Mucosa of stomach (tissue), 1 donor: ENCODE data around the gene IFRD2.
"Not testable (repeated sequence)": the region's sequence is repeated elsewhere in the genome, so short reads cannot be mapped to it uniquely, and the experiment has no call there.

Source experiments
- H3K27me3 ChIP-seq: one replicate; pipeline ENCODE4 v1.7.0; 2013; ENCODE audit warnings: mild to moderate bottlenecking, low read length; ENCODE audit not compliant: control insufficient read depth, insufficient read depth
- H3K36me3 ChIP-seq: one replicate; pipeline ENCODE4 v1.7.0; 2013; ENCODE audit warnings: low read length; ENCODE audit not compliant: control insufficient read depth, insufficient read depth
- H3K4me1 ChIP-seq: one replicate; pipeline ENCODE4 v1.7.0; 2013; ENCODE audit warnings: mild to moderate bottlenecking, low read length; ENCODE audit not compliant: control insufficient read depth, insufficient read depth
- H3K4me3 ChIP-seq: one replicate; pipeline ENCODE4 v1.7.0; 2013; ENCODE audit warnings: low read length
- H3K9ac ChIP-seq: one replicate; pipeline ENCODE4 v1.7.0; 2013; ENCODE audit warnings: mild to moderate bottlenecking, low read length, moderate library complexity
- H3K9me3 ChIP-seq: one replicate; pipeline ENCODE4 v1.7.0; 2013; ENCODE audit warnings: mild to moderate bottlenecking, low read length, moderate library complexity; ENCODE audit not compliant: control insufficient read depth
- donor health status: Pancreatic carcinoma.

Gene IFRD2

DNA sequence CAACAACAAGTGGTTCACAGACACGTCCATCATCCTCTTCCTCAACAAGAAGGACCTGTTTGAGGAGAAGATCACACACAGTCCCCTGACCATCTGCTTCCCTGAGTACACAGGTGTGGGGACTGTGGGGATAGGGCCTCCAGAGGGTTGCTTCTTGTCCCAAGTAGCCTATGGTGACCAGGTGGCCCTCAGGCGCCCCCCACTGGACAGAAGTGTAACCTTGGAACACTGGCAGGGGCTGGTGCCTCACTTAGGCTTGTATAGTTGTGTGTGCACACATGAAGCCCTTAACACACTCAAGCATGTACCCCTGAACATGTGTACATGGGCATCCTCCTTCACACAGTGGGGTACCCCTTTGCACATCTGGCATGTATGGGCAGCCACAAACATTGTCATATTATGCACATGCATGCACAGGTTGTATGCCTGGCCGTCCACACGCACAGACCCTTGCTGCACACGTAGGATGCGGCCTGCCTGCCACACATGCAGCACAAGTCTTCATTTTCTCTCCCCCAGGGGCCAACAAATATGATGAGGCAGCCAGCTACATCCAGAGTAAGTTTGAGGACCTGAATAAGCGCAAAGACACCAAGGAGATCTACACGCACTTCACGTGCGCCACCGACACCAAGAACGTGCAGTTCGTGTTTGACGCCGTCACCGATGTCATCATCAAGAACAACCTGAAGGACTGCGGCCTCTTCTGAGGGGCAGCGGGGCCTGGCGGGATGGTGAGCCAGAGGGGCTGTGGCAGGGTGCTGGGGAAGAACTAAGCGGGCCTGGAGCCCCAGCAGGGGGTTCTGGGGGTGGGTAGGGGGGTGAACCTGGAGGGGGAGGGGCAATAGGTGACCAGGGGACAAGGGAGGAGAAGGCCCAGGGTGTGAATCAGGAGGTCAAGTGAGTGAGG, 35.0 kb downstream of the IFRD2 start:
- Histone ChIP-seq H3K36me3 (peaks cover 8% of the 10 kb centered on the region), H3K9ac (no peak overlapping the region), H3K9me3 (no peaks in the 10 kb centered on the region), H3K4me1 (peaks cover 27% of the 10 kb centered on the region), H3K4me3 (no peak overlapping the region), H3K27me3 (no peaks in the 10 kb centered on the region)

DNA sequence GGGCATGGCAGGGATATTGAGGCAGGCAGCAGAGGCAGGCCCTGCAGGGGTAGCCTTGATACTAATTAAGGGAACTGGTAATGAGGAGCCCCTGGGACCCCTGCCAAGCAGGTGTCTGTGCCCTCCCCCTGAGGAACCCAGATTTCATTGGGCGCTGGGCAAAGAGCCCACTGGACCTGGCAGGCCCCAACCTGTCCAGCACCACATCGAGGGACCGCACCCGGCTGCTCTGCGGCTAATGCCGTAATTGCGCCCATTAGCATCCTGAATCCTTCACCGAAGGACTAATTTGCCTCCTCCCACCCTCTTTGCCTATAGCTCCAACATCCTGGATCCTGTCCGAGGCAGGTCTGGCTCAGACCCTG, 37.0 kb downstream of the IFRD2 start:
- peaks cover 8% of the 10 kb centered on the region for H3K36me3 ChIP-seq
- peaks cover 34% of the 10 kb centered on the region for H3K4me1 ChIP-seq

DNA sequence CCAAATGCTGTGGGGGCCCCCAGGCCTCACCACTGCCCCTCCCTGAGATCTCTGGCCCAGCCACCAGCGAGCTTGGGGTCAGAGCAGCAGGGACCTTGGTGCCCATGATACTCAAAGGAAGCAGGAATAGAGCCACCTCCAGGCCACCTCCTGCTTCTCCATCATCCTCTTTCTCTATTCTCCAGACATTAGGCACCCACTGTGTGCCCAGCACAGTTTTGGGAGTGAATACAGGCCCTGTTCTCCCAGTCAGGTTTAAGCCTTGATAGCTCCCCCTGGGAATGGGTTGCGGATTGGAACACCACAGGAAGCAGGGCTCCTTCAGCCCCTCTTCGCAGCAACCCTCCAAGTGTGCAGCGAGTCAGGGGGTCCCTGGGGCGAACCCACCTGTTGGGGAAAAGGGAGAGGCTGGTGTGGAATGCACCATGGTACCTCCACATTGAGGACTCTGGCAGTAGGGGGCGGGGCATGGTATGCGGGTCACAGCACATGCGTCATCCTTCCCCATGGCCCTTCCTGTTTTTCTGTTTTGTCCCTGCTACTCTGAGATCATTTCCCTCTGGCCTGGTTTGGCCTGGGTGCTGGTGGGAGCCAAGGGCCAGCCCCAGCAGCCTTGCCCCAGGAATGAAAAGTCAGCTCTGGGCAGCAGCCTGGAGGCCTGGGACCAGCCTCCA, 37.5 kb downstream of the IFRD2 start:
- Histone ChIP-seq H3K4me1 (peaks cover 34% of the 10 kb centered on the region), H3K9ac (no peak overlapping the region), H3K36me3 (peaks cover 8% of the 10 kb centered on the region), H3K9me3 (no peaks in the 10 kb centered on the region), H3K4me3 (no peak overlapping the region), H3K27me3 (no peaks in the 10 kb centered on the region)

More for the DNA sequence above, 37.0 kb downstream of the IFRD2 start:
- Histone ChIP-seq H3K27me3 (no peaks in the 10 kb centered on the region), H3K9ac (no peak overlapping the region), H3K4me3 (no peak overlapping the region), H3K9me3 (no peaks in the 10 kb centered on the region)

DNA sequence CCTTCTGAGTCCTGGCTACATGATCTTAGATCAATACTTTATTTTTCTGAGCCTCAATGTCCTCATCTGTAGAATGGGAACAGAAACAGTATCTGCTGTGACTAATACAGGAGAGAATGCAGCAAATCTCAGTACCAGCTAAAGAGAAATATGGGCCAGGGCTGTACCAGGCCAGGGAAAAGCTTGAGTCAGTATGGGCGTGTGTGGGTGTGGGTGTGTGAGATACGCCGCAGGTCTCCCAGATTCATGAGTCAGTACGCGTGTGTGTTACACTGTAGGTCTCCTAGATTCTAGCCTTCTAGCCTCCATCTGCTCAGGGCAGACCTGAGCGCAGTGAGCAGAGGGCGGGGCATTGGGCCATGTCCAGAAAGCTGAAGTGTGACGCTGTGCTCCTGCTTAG, 41.0 kb downstream of the IFRD2 start:
- Histone ChIP-seq H3K4me3 (no peak overlapping the region), H3K27me3 (no peaks in the 10 kb centered on the region), H3K9me3 (no peaks in the 10 kb centered on the region), H3K4me1 (peaks cover 64% of the 10 kb centered on the region), H3K36me3 (peaks cover under 1% of the 10 kb centered on the region), H3K9ac (peak overlapping the region; percentile 54)

DNA sequence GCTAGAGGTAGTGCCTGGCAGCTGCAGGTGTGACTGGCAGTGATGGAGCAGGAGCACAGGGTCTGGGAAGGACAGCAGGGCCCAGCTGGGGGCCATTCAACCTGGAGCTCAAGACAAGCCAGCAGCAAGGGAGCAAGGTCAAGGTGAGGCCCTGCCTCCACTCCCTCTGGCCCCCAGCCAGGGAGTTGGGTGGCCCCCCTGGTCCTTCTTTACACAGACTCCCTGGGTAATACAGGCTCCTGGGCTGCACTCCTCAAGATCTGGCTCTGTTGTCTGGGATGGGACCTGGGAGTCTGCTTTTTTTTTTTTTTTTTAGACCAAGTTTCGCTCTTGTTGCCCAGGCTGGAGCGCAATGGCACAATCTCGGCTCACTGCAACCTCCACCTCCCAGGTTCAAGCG, 41.7 kb downstream of the IFRD2 start:
- H3K36me3 ChIP-seq = no peaks in the 10 kb centered on the region
- peaks cover 71% of the 10 kb centered on the region for H3K4me1 ChIP-seq
- H3K9ac ChIP-seq = no peak overlapping the region

DNA sequence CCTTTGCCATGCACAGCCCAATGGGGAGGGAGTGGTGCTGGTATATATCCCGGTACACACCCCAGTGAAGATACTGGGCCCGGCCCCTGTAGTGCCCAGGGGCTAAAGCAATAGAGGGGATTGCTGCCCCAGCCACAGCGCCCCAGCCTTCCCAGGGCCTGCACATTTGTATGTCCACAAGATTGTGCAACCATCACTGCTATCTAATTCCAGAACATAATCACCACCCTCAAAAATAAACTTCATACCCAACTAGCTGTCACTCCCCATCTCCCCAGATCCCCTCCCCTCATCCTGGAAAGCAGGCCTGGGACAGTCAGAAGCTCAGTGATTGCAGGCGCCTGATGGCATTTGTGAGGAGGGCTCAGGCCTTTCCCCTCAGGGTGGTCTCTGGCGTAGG, 42.8 kb downstream of the IFRD2 start:
- Histone ChIP-seq H3K4me1 (peaks cover 72% of the 10 kb centered on the region), H3K4me3 (no peak overlapping the region), H3K36me3 (no peaks in the 10 kb centered on the region), H3K27me3 (no peaks in the 10 kb centered on the region), H3K9ac (peak overlapping the region; percentile 36), H3K9me3 (no peaks in the 10 kb centered on the region)

More for the DNA sequence above, 41.7 kb downstream of the IFRD2 start:
- Histone ChIP-seq H3K27me3 (no peaks in the 10 kb centered on the region), H3K4me3 (no peak overlapping the region), H3K9me3 (no peaks in the 10 kb centered on the region)

DNA sequence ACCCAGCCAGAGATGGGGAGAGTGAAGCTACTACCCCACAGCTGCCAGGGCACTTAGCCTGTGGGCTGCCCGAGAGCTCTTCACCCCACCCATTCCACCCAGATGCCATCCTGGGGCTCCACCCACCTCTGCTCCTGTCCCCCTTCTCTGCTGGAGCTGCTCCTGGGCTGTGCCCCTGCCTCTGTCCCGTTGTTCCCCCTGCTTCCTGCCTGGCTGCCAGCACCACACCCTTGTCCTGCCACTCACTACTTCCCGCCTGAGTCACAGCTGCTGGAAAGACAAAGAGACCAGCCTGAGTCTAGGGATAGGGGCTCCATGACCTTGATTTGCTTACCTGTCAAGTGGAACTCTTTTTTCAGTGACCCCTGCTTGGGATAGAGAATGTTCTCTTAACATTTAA, 43.8 kb downstream of the IFRD2 start:
- no peak overlapping the region for H3K4me3 ChIP-seq
- H3K9me3 ChIP-seq = no peaks in the 10 kb centered on the region
- H3K9ac ChIP-seq = peak overlapping the region; percentile 36
- peaks cover 78% of the 10 kb centered on the region for H3K4me1 ChIP-seq
- H3K27me3 ChIP-seq = no peaks in the 10 kb centered on the region
- H3K36me3 ChIP-seq = no peaks in the 10 kb centered on the region

DNA sequence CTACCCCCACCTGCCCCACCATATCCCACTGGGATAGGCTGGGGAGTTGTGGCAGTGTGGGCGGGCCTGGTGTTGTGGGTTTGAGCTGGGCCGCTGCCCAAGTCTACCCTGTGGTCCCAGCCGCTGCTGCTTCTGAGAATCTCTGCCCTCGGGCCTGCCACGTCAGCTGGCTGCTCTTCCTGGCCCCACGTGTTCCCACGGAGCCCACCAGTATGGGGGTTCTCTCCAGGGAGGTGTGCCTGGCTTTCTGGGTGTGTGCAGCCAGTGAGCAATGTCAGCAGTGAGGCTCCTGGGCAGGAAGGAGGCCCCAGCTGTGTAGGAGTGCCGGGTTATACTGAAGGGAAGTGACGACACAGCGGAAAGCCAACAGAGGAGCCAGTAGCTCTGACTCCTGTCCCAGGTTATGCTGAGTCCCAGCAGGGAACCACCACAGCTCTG, 45.7 kb downstream of the IFRD2 start:
- Histone ChIP-seq H3K9me3 (no peaks in the 10 kb centered on the region), H3K4me3 (peak overlapping the region; percentile 68), H3K27me3 (no peaks in the 10 kb centered on the region), H3K4me1 (peaks cover 88% of the 10 kb centered on the region), H3K9ac (peak overlapping the region; percentile 69), H3K36me3 (no peaks in the 10 kb centered on the region)

DNA sequence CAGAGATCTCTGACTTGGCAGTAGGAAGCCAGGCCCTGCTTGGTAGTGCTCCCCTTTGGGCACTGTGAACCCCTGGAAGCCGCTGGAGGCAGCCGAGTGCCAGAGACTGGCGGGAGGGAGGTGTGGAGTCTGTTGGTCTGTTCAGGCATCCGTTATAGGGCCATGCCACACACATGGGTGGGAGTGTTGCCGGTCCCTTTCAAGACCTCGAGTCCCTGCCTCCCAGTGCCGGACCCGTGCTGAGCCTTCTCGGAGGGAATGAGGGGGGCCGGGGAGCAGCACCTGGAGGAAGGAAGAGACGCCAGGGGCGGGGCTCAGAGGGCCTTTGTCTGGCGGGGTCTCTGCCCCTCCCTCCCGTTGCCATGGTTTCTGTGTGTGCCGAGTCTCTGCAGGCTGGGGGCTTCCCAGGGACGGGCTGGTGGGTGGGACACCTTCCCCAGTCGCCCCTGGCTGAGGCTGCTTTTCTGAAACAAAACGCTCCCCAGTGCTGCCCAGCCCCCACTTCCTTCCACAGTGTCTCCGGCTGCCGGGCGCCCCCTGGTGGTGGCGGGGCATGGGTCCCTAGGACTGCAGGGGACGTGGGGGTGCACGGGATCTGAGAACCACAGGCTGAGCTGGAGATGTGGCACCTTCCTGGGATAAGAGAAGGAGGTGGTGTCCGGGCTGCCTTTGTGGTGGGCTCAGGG, 46.3 kb downstream of the IFRD2 start:
- H3K4me3 ChIP-seq = peak overlapping the region; percentile 68
- H3K4me1 ChIP-seq = peaks cover 89% of the 10 kb centered on the region
- no peaks in the 10 kb centered on the region for H3K27me3 ChIP-seq
- peak overlapping the region; percentile 69 for H3K9ac ChIP-seq
- H3K36me3 ChIP-seq = no peaks in the 10 kb centered on the region
- no peaks in the 10 kb centered on the region for H3K9me3 ChIP-seq

DNA sequence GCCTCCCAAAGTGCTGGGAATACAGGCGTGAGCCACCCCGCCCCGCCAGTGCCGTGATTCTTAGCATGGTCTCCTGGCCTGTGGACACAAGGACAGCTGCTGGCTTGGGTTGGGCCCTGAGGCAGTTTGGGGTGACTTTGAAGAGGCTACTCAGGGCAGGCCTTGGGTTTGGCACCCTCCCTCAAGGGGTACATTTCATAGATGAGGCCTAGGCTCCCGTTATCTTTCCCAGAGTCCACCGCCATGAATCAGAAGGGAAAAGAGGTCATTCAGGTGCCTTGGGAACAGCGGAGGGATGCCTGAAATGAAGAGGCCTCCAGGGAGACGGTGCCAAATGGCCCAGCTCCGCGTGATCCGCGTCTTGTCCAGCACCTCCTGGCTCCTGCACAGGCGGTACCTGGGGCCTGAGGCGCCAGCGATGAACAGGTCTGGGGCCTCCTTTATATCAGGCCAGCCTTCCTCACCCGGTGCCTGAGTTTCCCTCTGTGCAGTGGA, 46.9 kb downstream of the IFRD2 start:
- Histone ChIP-seq H3K4me3 (no peak overlapping the region), H3K9me3 (no peaks in the 10 kb centered on the region), H3K9ac (peak overlapping the region; percentile 69), H3K27me3 (no peaks in the 10 kb centered on the region), H3K4me1 (peaks cover 85% of the 10 kb centered on the region), H3K36me3 (no peaks in the 10 kb centered on the region)

DNA sequence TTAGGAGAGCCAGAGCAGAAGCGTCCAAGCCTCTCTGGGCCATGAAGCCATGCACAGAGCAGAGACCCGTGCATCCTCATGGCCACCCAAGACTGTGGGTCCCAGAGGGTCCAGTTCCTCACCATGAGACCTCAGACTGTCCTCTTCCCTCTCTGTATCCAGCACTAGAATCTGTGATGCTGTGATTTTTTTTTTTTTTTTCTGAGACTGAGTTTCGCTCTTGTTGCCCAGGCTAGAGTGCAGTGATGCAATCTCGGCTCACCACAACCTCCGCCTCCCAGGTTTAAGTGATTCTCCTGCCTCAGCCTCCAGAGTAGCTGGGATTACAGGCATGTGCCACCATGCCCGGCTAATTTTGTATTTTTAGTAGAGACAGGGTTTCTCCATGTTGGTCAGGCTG, 47.4 kb downstream of the IFRD2 start:
- not testable (repeated sequence) for H3K27me3 ChIP-seq, H3K9me3 ChIP-seq, H3K4me3 ChIP-seq, H3K36me3 ChIP-seq
- peaks cover 81% of the 10 kb centered on the region for H3K4me1 ChIP-seq
- H3K9ac ChIP-seq = peak overlapping the region; percentile 16

DNA sequence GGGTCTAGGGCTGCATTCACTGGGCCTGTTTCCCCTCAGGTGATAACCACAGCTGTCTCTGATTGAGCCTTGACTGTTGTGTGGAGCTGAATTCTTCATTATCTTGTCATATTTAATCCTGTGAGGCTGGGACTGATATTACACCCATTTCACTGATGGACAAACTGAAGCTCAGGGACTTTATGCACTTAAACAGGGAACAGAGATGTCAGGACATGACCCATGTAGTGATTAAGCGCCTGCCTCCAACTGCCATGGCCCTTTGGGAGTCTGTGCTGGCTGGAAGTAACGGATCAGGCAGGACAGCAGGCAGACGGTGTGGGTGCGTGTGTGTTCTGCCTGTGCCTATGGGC, 48.7 kb downstream of the IFRD2 start:
- H3K4me3 ChIP-seq = no peak overlapping the region
- no peak overlapping the region for H3K9ac ChIP-seq
- no peaks in the 10 kb centered on the region for H3K9me3 ChIP-seq
- H3K27me3 ChIP-seq = no peaks in the 10 kb centered on the region
- H3K4me1 ChIP-seq = peaks cover 81% of the 10 kb centered on the region
- no peaks in the 10 kb centered on the region for H3K36me3 ChIP-seq
